ENCODE measurements around the gene FRAS1. TPM values are rescaled to one million over a fixed set of nuclear protein-coding genes. Genes with fewer than 3 reads are reported as not detected.

FRAS1 gene
- total RNA-seq, 5 donors from 2014 or later (not counting 1 experiment from before 2014, with no cell fraction given): 0.23 to 0.39 (median 0.32) TPM; not detected in 2

DNA sequence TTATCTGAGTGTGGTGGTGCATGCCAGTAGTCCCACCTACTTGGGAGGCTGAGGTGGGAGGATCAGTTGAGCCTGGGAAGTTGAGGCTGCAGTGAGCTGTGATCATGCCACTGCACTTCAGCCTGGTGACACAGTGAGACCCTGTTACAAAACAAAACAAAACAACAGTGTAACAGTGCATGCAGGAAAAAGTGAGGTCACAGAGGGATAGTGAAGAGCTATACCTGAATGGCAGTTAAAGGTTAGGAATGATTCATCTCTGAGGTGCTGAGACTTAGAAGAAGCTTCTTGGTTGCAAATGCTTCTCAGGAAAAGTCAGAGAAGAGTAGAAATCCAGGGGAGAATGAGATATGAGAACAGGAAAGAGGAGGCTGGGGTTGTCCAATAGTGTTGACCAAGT, 178.7 kb downstream of the FRAS1 start:
- H3K4me3 ChIP-seq (ENCODE audit: control insufficient read depth in 1 of 2, extremely low read depth in 1 of 2, low read length in 1 of 2): no peak overlapping the region
- no peak overlapping the region for H3K27ac Mint-ChIP-seq

DNA sequence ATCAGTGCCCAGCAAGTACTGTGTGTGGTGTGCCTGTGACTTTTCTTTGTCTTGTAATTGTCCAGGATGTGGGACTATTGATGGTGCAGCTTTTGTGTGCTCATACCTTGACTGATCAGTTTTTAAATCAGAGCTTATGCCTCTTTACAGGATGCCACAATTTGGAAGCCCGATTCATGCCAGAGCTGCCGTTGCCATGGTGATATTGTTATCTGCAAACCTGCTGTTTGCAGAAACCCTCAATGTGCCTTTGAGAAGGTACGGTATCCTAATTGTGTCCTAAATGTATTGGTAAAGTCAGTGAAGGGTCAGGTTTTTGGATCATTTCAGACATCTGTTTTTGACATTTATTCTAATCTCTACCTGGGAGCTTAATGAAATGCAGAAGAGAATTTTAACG, 180.2 kb downstream of the FRAS1 start:
- Histone ChIP-seq H3K4me3 (ENCODE audit: control insufficient read depth in 1 of 2, extremely low read depth in 1 of 2, low read length in 1 of 2) (no peak overlapping the region), H3K9me3 (no peaks in the 10 kb centered on the region), H3K36me3 (ENCODE audit: control insufficient read depth in 2 of 2, extremely low read depth in 1 of 2, insufficient read depth in 1 of 2, low read length in 1 of 2) (no peaks in the 10 kb centered on the region), H3K27ac (ENCODE audit: low read length) (no peak overlapping the region), H3K4me1 (ENCODE audit: control insufficient read depth in 1 of 2, extremely low read depth in 1 of 2, insufficient read depth in 2 of 2, low read length in 2 of 2) (no peaks in the 10 kb centered on the region), H3K27me3 (replicated peaks in 1 of 2; ENCODE audit: control insufficient read depth in 2 of 2, extremely low read depth in 1 of 2, insufficient read depth in 2 of 2, low read length in 1 of 2) (no peaks in the 10 kb centered on the region)
- Mint-ChIP-seq H3K9me3 (no peaks in the 10 kb centered on the region), H3K4me3 (no peak overlapping the region), H3K36me3 (no peaks in the 10 kb centered on the region), H3K4me1 (no peaks in the 10 kb centered on the region), H3K27me3 (peaks cover 0 to 13% of the 10 kb centered on the region in 2 donors), H3K27ac (no peak overlapping the region)
- DNase-seq (no peak), ATAC-seq (replicated peaks in 1 of 4) (no peak)
- POLR2A ChIA-PET: no interaction called here
- CTCF ChIA-PET: no interaction called here
- 83% methylated on average over 2 of the region's 4 CpGs for WGBS (ENCODE audit: insufficient coverage)

More for the DNA sequence above, 178.7 kb downstream of the FRAS1 start:
- no peaks in the 10 kb centered on the region for H3K9me3 Mint-ChIP-seq
- no peak for ATAC-seq (replicated peaks in 1 of 4)
- Histone ChIP-seq H3K27me3 (replicated peaks in 1 of 2; ENCODE audit: control insufficient read depth in 2 of 2, extremely low read depth in 1 of 2, insufficient read depth in 2 of 2, low read length in 1 of 2) (no peaks in the 10 kb centered on the region), H3K36me3 (ENCODE audit: control insufficient read depth in 2 of 2, extremely low read depth in 1 of 2, insufficient read depth in 1 of 2, low read length in 1 of 2) (no peaks in the 10 kb centered on the region), H3K9me3 (no peaks in the 10 kb centered on the region), H3K4me1 (ENCODE audit: control insufficient read depth in 1 of 2, extremely low read depth in 1 of 2, insufficient read depth in 2 of 2, low read length in 2 of 2) (no peaks in the 10 kb centered on the region), H3K27ac (ENCODE audit: low read length) (no peak overlapping the region)
- ChIA-PET CTCF (no interaction called here), POLR2A (no interaction called here)
- no peak overlapping the region for H3K4me3 Mint-ChIP-seq
- H3K4me1 Mint-ChIP-seq: no peaks in the 10 kb centered on the region
- peaks cover 0 to 13% of the 10 kb centered on the region in 2 donors for H3K27me3 Mint-ChIP-seq
- no peaks in the 10 kb centered on the region for H3K36me3 Mint-ChIP-seq
- DNase-seq: no peak

DNA sequence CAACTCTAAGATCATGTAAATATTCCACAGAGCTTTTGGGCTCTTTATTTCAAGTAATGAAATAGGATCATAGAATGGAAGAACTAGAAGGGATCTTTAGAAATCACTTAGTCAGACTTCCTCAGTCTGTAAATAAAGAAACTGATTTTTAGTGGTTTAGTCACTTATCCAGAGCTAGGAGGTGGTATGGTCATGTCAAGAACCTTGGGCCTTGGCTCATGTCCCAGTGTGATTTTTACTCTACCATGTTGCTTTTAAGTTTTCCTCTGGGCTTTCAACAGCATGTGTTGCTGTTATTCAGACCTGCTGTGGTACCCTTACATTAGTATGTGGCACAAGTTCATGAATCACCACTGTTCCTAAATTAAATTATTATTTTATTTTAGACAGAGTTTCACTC, 184.9 kb downstream of the FRAS1 start:
- no peaks in the 10 kb centered on the region for H3K36me3 Mint-ChIP-seq
- ATAC-seq (replicated peaks in 1 of 4): no peak
- no peak for DNase-seq
- H3K9me3 Mint-ChIP-seq: no peaks in the 10 kb centered on the region
- H3K27me3 Mint-ChIP-seq: peaks cover 0 to 3% of the 10 kb centered on the region in 2 donors
- Histone ChIP-seq H3K27me3 (replicated peaks in 1 of 2; ENCODE audit: control insufficient read depth in 2 of 2, extremely low read depth in 1 of 2, insufficient read depth in 2 of 2, low read length in 1 of 2) (no peaks in the 10 kb centered on the region), H3K4me1 (ENCODE audit: control insufficient read depth in 1 of 2, extremely low read depth in 1 of 2, insufficient read depth in 2 of 2, low read length in 2 of 2) (no peaks in the 10 kb centered on the region), H3K4me3 (ENCODE audit: control insufficient read depth in 1 of 2, extremely low read depth in 1 of 2, low read length in 1 of 2) (no peak overlapping the region), H3K27ac (ENCODE audit: low read length) (no peak overlapping the region), H3K9me3 (no peaks in the 10 kb centered on the region), H3K36me3 (ENCODE audit: control insufficient read depth in 2 of 2, extremely low read depth in 1 of 2, insufficient read depth in 1 of 2, low read length in 1 of 2) (no peaks in the 10 kb centered on the region)
- H3K4me1 Mint-ChIP-seq: no peaks in the 10 kb centered on the region
- no peak overlapping the region for H3K4me3 Mint-ChIP-seq
- H3K27ac Mint-ChIP-seq: no peak overlapping the region
- ChIA-PET CTCF (no interaction called here), POLR2A (no interaction called here)

DNA sequence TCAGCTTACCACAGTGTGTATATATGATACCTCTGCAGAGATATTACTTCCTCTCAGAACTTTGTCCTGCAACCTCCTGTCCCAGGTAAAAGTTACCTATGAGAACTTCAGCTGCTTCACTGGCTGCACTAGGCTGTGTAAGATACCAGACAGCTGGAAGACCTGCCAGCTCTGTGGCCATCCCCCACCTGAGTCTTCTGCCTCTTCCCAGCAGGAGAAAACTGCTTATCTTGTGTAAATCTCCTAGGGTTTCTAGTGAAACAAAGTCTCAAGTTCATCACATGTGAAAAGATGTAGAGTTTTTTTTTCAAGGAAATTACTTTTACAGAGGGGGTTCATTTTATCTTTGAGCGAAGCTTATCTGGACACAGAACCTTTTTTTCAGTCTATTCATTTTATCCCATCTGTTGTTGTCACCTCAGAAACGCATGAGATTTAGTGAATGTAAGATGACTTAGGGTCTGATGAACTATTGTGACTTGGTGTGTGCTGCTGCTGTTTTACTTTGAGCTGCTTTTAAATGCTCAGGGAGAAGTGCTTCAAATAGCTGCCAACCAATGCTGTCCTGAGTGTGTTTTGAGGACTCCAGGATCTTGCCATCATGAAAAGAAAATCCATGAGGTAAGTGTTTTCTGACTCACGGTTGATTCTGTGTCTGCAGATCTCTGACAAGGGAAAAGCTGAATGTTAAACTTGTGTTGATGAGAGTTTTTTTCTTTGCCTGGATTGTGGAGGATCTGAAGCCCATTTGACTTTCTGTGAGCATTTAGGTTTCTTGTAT, 187.8 kb downstream of the FRAS1 start:
- no peaks in the 10 kb centered on the region for H3K27me3 ChIP-seq (replicated peaks in 1 of 2; ENCODE audit: control insufficient read depth in 2 of 2, extremely low read depth in 1 of 2, insufficient read depth in 2 of 2, low read length in 1 of 2)
- Mint-ChIP-seq H3K36me3 (no peaks in the 10 kb centered on the region), H3K27me3 (peaks cover 0 to 3% of the 10 kb centered on the region in 2 donors), H3K4me3 (no peak overlapping the region), H3K9me3 (no peaks in the 10 kb centered on the region), H3K4me1 (no peaks in the 10 kb centered on the region), H3K27ac (no peak overlapping the region)
- ChIA-PET CTCF (interaction anchor here in 1 of 2 donors (0.6 kb wide), 1 partner anchor 37 kb away, joined by 3 read pairs; no protein-coding TSS in a partner anchor), POLR2A (no interaction called here)
- no peaks in the 10 kb centered on the region for H3K36me3 ChIP-seq (ENCODE audit: control insufficient read depth in 2 of 2, extremely low read depth in 1 of 2, insufficient read depth in 1 of 2, low read length in 1 of 2)
- no peaks in the 10 kb centered on the region for H3K4me1 ChIP-seq (ENCODE audit: control insufficient read depth in 1 of 2, extremely low read depth in 1 of 2, insufficient read depth in 2 of 2, low read length in 2 of 2)
- no peak overlapping the region for H3K27ac ChIP-seq (ENCODE audit: low read length)
- no peak for ATAC-seq (replicated peaks in 1 of 4)
- 67% methylated on average over 1 of the region's 3 CpGs for WGBS (ENCODE audit: insufficient coverage)
- DNase-seq: no peak
- H3K4me3 ChIP-seq (ENCODE audit: control insufficient read depth in 1 of 2, extremely low read depth in 1 of 2, low read length in 1 of 2): no peak overlapping the region
- no peaks in the 10 kb centered on the region for H3K9me3 ChIP-seq

DNA sequence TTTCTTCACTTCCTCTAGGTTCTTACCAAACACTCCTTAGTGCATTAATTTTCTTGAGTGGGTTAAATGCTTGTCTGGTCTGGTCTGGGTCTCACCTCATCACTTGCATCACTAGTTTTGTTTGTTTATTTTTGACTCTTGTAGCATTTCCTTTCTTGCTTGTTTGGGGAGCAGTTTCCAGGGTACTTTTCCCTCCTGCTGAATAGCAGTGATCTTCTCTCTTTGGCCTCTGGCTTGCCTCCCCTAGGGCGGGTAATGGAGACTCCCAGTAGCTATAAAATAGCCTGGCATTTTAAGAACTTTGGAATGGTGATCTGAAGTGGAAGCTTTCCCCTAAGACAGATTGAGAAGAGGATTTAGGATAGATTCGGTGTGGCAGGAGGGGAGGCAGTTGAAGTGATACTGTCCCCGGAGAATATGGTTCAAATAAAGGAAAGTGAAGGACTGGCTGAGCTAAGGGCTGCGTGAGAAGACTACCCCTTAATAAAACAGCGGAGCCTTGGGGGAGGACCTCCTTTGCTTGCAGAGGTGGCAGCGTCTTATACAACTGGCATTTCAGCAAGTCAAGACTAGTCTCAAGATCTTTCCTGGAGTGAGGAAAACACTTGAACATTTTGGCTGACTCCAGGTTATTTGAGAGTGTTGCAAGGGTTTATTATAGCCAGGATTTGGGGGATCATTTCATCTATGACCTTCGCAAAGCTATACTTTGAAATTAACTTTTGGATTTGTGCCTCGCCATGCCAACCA, 190.6 kb downstream of the FRAS1 start:
- H3K9me3 Mint-ChIP-seq: peaks cover 0 to 8% (median 2%) of the 10 kb centered on the region in 3 donors
- 90% methylated on average over 3 of the region's 8 CpGs for WGBS (ENCODE audit: insufficient coverage)
- no peaks in the 10 kb centered on the region for H3K4me1 Mint-ChIP-seq
- H3K36me3 ChIP-seq (ENCODE audit: control insufficient read depth in 2 of 2, extremely low read depth in 1 of 2, insufficient read depth in 1 of 2, low read length in 1 of 2): no peaks in the 10 kb centered on the region
- H3K9me3 ChIP-seq: no peaks in the 10 kb centered on the region
- H3K36me3 Mint-ChIP-seq: no peaks in the 10 kb centered on the region
- H3K27me3 Mint-ChIP-seq: peaks cover 0 to 3% of the 10 kb centered on the region in 2 donors
- ATAC-seq (replicated peaks in 1 of 4): no peak
- H3K4me3 Mint-ChIP-seq: no peak overlapping the region
- no peak overlapping the region for H3K27ac Mint-ChIP-seq
- no peak overlapping the region for H3K27ac ChIP-seq (ENCODE audit: low read length)
- no peak overlapping the region for H3K4me3 ChIP-seq (ENCODE audit: control insufficient read depth in 1 of 2, extremely low read depth in 1 of 2, low read length in 1 of 2)
- no peaks in the 10 kb centered on the region for H3K4me1 ChIP-seq (ENCODE audit: control insufficient read depth in 1 of 2, extremely low read depth in 1 of 2, insufficient read depth in 2 of 2, low read length in 2 of 2)
- no peaks in the 10 kb centered on the region for H3K27me3 ChIP-seq (replicated peaks in 1 of 2; ENCODE audit: control insufficient read depth in 2 of 2, extremely low read depth in 1 of 2, insufficient read depth in 2 of 2, low read length in 1 of 2)
- DNase-seq: no peak
- ChIA-PET POLR2A (no interaction called here), CTCF (no interaction called here)

GRCh38 chr4:78250500-78250899, 193.4 kb downstream of the FRAS1 start:
- Histone ChIP-seq H3K27me3 (replicated peaks in 1 of 2; ENCODE audit: control insufficient read depth in 2 of 2, extremely low read depth in 1 of 2, insufficient read depth in 2 of 2, low read length in 1 of 2) (peaks cover 0 to 3% of the 10 kb centered on the region in 2 experiments), H3K27ac (ENCODE audit: low read length) (no peak overlapping the region), H3K4me1 (ENCODE audit: control insufficient read depth in 1 of 2, extremely low read depth in 1 of 2, insufficient read depth in 2 of 2, low read length in 2 of 2) (no peaks in the 10 kb centered on the region), H3K36me3 (ENCODE audit: control insufficient read depth in 2 of 2, extremely low read depth in 1 of 2, insufficient read depth in 1 of 2, low read length in 1 of 2) (no peaks in the 10 kb centered on the region), H3K4me3 (ENCODE audit: control insufficient read depth in 1 of 2, extremely low read depth in 1 of 2, low read length in 1 of 2) (no peak overlapping the region), H3K9me3 (no peaks in the 10 kb centered on the region)
- Mint-ChIP-seq H3K4me3 (no peak overlapping the region), H3K27me3 (no peaks in the 10 kb centered on the region), H3K9me3 (peaks cover 3 to 15% (median 12%) of the 10 kb centered on the region in 3 donors), H3K27ac (no peak overlapping the region), H3K4me1 (no peaks in the 10 kb centered on the region), H3K36me3 (no peaks in the 10 kb centered on the region)
- no peak for ATAC-seq (replicated peaks in 1 of 4)
- DNase-seq: no peak
- ChIA-PET CTCF (no interaction called here), POLR2A (no interaction called here)
- WGBS (ENCODE audit: insufficient coverage): no CpG with 5 or more reads among the region's 2 CpGs

Measured in T-cell (primary cell).